Endodermal cell (in vitro differentiated cells): Measurements from ENCODE around the gene ZFYVE26. TPM values are rescaled to one million over a fixed set of nuclear protein-coding genes. Genes with fewer than 3 reads are reported as not detected.

Source experiments
- DNase-seq: peaks from one replicate; pipeline ENCODE4 v3.0.0-alpha.2; 2017
- H3K27ac ChIP-seq: 2 replicates; pipeline ENCODE4 v1.5.1; 2013; ENCODE audit warnings: mild to moderate bottlenecking, low read depth, low read length, moderate library complexity
- H3K27me3 ChIP-seq: 2 replicates; pipeline ENCODE4 v1.6.1; 2013; ENCODE audit warnings: mild to moderate bottlenecking, low read length, moderate library complexity; ENCODE audit not compliant: insufficient read depth, control insufficient read depth, poor library complexity, severe bottlenecking
- H3K36me3 ChIP-seq: 2 replicates; pipeline ENCODE4 v1.7.0; 2013; ENCODE audit warnings: mild to moderate bottlenecking, low read length, moderate library complexity; ENCODE audit not compliant: control insufficient read depth, insufficient read depth
- H3K4me1 ChIP-seq: one replicate; pipeline ENCODE4 v1.7.0; 2013; ENCODE audit warnings: low read length; ENCODE audit not compliant: control insufficient read depth, insufficient read depth
- H3K4me3 ChIP-seq: 2 replicates; pipeline ENCODE4 v1.5.1; 2013; ENCODE audit warnings: mild to moderate bottlenecking, low read length, moderate library complexity
- H3K9ac ChIP-seq: 2 replicates; pipeline ENCODE4 v1.6.1; 2013; ENCODE audit warnings: mild to moderate bottlenecking, low read length, moderate library complexity; ENCODE audit not compliant: poor library complexity, severe bottlenecking; ENCODE audit errors: extremely low read depth
- H3K9me3 ChIP-seq: 2 replicates; pipeline ENCODE4 v1.6.1; 2013; ENCODE audit warnings: mild to moderate bottlenecking, low read length, moderate library complexity; ENCODE audit not compliant: control insufficient read depth
- H3K27ac Mint-ChIP-seq: 2 replicates; pipeline ENCODE4 v1.8.0; 2020; ENCODE audit warnings: mixed read lengths
- H3K27me3 Mint-ChIP-seq: 2 replicates; pipeline ENCODE4 v1.8.0; 2021; ENCODE audit warnings: mild to moderate bottlenecking, mixed read lengths; ENCODE audit not compliant: insufficient read depth
- H3K36me3 Mint-ChIP-seq: 2 replicates; pipeline ENCODE4 v1.8.0; 2020; ENCODE audit warnings: low read depth, mixed read lengths
- H3K4me1 Mint-ChIP-seq: 2 replicates; pipeline ENCODE4 v1.8.0; 2020; ENCODE audit warnings: mixed read lengths
- H3K4me3 Mint-ChIP-seq: 2 replicates; pipeline ENCODE4 v1.8.0; 2020; ENCODE audit warnings: mild to moderate bottlenecking, moderate library complexity, mixed read lengths
- H3K9me3 Mint-ChIP-seq: 2 replicates; pipeline ENCODE4 v1.8.0; 2020; ENCODE audit warnings: mild to moderate bottlenecking, mixed read lengths
- WGBS, 2 experiments: methylation state at CpG; one replicate each; pipeline versions ENCODE4 v1.1.5 to v1.1.7; 2013; ENCODE audit warnings: missing lambda C conversion rate in 2 of 2, mixed read lengths in 1 of 2; ENCODE audit not compliant: insufficient coverage in 1 of 2, insufficient read length in 1 of 2; 5-methylcytosine and 5-hydroxymethylcytosine counted together
- total RNA-seq, 2 donors: library from RNA; stranded (reverse); fragmentation: NEBNext Ultra II Directional in 1 of 2; extraction: Animal tissue kit (Norgen Biotek cat#: 25700) in 1 of 2; gene quantifications; 2 replicates in 1 of 2; 3 replicates in 1 of 2; pipeline ENCODE4 v1.2.1, GENCODE V29; 2021
- TF ChIP-seq, protein P1 (sequence below): fragments of 200-600 bp; sonication (generic); conservative IDR thresholded peaks from 2 replicates; pipeline ENCODE4 v1.5.0; 2021; ENCODE audit warnings: antibody characterized with exemption, mild to moderate bottlenecking

Gene ZFYVE26
- total RNA-seq, 2 donors from 2014 or later = 27.4 to 29.4 TPM

DNA sequence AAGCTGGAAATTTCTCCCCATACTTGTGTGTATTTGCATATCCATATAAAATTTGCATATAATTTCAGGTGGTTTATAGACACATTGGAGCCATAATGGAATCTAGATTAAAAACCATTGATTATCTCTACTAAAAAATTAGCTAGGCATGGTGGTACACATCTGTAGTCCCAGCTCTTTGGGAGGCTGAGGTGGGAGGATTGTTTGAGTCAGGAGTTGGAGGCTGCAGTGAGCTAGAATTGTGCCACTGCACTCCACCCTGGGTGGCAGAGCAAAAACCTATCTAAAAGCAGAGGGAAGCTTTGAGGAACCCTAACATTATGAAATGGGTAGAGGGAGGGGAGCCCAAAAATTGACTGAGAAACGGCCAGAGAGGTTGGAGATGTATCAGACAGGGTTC, 118.2 kb downstream of the ZFYVE26 start:
- H3K27me3 Mint-ChIP-seq = peaks cover 8% of the 10 kb centered on the region
- Histone ChIP-seq H3K4me1 (peaks cover 3% of the 10 kb centered on the region), H3K9me3 (no peaks in the 10 kb centered on the region), H3K36me3 (peaks cover 2% of the 10 kb centered on the region), H3K4me3 (no peak overlapping the region), H3K27ac (no peak overlapping the region), H3K27me3 (peaks cover 7% of the 10 kb centered on the region), H3K9ac (no peak overlapping the region)
- H3K36me3 Mint-ChIP-seq = peaks cover 2% of the 10 kb centered on the region
- no peak overlapping the region for H3K27ac Mint-ChIP-seq
- no peak overlapping the region for H3K4me3 Mint-ChIP-seq
- peaks cover 3% of the 10 kb centered on the region for H3K4me1 Mint-ChIP-seq
- WGBS, 2 experiments = 86% methylated on average over 1 of the region's 1 CpG; no CpG with 5 or more reads in 1 of the 2 experiments
- H3K9me3 Mint-ChIP-seq = no peaks in the 10 kb centered on the region
- TF ChIP-seq, protein P1, sequence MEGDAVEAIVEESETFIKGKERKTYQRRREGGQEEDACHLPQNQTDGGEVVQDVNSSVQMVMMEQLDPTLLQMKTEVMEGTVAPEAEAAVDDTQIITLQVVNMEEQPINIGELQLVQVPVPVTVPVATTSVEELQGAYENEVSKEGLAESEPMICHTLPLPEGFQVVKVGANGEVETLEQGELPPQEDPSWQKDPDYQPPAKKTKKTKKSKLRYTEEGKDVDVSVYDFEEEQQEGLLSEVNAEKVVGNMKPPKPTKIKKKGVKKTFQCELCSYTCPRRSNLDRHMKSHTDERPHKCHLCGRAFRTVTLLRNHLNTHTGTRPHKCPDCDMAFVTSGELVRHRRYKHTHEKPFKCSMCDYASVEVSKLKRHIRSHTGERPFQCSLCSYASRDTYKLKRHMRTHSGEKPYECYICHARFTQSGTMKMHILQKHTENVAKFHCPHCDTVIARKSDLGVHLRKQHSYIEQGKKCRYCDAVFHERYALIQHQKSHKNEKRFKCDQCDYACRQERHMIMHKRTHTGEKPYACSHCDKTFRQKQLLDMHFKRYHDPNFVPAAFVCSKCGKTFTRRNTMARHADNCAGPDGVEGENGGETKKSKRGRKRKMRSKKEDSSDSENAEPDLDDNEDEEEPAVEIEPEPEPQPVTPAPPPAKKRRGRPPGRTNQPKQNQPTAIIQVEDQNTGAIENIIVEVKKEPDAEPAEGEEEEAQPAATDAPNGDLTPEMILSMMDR = no peak
- DNase-seq = no peak

DNA sequence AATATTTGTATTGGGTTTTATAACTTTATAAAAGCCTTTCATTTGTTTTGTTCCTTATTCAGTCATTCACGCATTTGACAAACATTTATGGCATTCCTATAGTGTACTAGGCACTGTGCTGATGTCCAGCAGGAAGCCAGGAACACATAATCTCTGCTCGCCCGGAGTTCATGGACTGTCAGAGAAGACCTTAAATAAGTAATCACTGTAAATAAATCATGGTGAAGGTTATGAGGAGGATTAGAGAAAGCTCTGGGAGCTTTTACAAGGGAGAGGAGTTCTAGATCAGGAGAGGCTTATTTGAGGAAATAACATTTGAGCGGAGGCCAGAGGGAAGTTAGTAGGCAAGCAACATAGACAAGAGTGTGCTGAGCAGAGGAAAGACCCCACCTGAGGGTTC, 119.4 kb downstream of the ZFYVE26 start:
- Mint-ChIP-seq H3K27me3 (peaks cover 8% of the 10 kb centered on the region), H3K4me1 (peaks cover 5% of the 10 kb centered on the region), H3K36me3 (peaks cover 11% of the 10 kb centered on the region), H3K4me3 (no peak overlapping the region), H3K27ac (no peak overlapping the region), H3K9me3 (no peaks in the 10 kb centered on the region)
- Histone ChIP-seq H3K9me3 (no peaks in the 10 kb centered on the region), H3K4me1 (peaks cover 3% of the 10 kb centered on the region), H3K27ac (no peak overlapping the region), H3K36me3 (peaks cover 11% of the 10 kb centered on the region), H3K27me3 (peaks cover 7% of the 10 kb centered on the region), H3K4me3 (no peak overlapping the region), H3K9ac (no peak overlapping the region)
- DNase-seq = no peak
- WGBS, 2 experiments = 95 to 100% methylated on average over 3 to 4 of the region's 4 CpGs
- TF ChIP-seq, protein P1 = no peak

Other genes with a start within 250 kb of the ZFYVE26 start
- gene PIGH, start 216.3 kb downstream of the ZFYVE26 start, total RNA-seq = 1 to 10 TPM; 4.5 to 7.5 TPM
- gene ARG2, start 196.7 kb downstream of the ZFYVE26 start, total RNA-seq = 10 to 100 TPM; 19.4 to 25.4 TPM
- 100 to 1,000 TPM; 118 to 120 TPM for gene VTI1B, start 142.0 kb downstream of the ZFYVE26 start, total RNA-seq
- 10 to 100 TPM; 73.5 to 75.0 TPM for gene RDH11, start 120.8 kb downstream of the ZFYVE26 start, total RNA-seq
- gene RDH12, start 114.7 kb downstream of the ZFYVE26 start, total RNA-seq = under 1 TPM; 0.13 to 0.18 TPM
- gene RAD51B, start 3.2 kb upstream of the ZFYVE26 start, total RNA-seq = 10 to 100 TPM; 22.8 to 33.8 TPM